ENCODE results near the gene ITLN2. TPM values are rescaled to one million over a fixed set of nuclear protein-coding genes. Genes with fewer than 3 reads are reported as not detected.

Gene ITLN2
- polyA plus RNA-seq, 1 donor (not counting 4 experiments of a cell fraction or from before 2014, with no cell fraction given), result 0.22 TPM

DNA sequence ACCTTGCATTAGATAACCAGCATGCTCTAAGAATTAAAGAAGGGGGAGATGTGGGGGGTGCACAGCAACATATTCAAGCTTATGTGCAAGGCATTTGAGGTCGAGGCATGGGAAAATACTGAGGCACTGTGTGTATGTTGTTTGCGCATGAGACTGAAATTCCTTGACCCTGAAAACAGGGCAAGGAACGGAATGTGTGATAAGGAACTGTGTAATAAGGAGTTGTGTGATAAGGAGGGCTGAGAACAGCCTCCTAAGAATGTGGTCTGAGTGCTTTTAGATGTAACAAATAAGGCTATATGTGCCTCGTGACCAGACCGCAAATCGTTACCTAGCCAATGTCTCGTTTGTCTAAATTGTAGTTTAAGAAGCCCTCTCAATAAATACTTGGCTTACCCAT is 43.2 kb downstream of the ITLN2 start:
- Histone ChIP-seq H3K36me3 (ENCODE audit: control insufficient read depth in 2 of 2, extremely low read depth in 1 of 2, insufficient read depth in 2 of 2, low read length in 2 of 2) (no peaks in the 10 kb centered on the region), H3K27ac (ENCODE audit: control insufficient read depth, insufficient read depth, low read length) (no peak overlapping the region), H3K9me3 (ENCODE audit: control insufficient read depth, low read depth, low read length) (no peaks in the 10 kb centered on the region), H3K27me3 (ENCODE audit: control insufficient read depth, extremely low read depth, insufficient read depth, low read length) (peaks cover 2% of the 10 kb centered on the region), H2AFZ (ENCODE audit: control insufficient read depth, low read length) (no peak overlapping the region), H3K4me1 (ENCODE audit: control insufficient read depth, extremely low read depth, insufficient read depth, low read length) (no peaks in the 10 kb centered on the region), H3K4me3 (ENCODE audit: control insufficient read depth in 2 of 3, extremely low read depth in 1 of 3, insufficient read depth in 2 of 3, low read depth in 1 of 3, low read length in 3 of 3) (no peak overlapping the region), H3K4me2 (ENCODE audit: control insufficient read depth, extremely low read depth, insufficient read depth, low read depth, low read length) (no peak overlapping the region), H3K9ac (ENCODE audit: control insufficient read depth, extremely low read depth, insufficient read depth, low read length) (no peak overlapping the region), H3K9me1 (ENCODE audit: control insufficient read depth, extremely low read depth, insufficient read depth, low read length) (no peaks in the 10 kb centered on the region), H4K20me1 (ENCODE audit: control insufficient read depth, extremely low read depth, insufficient read depth, low read length) (no peaks in the 10 kb centered on the region), H3K79me2 (ENCODE audit: control insufficient read depth, insufficient read depth, low read length) (no peaks in the 10 kb centered on the region)
- DNase-seq (ENCODE audit: low read depth, low spot score), result no peak
- no peak for FAIRE-seq
- dilution Hi-C loops (cut with MboI; ENCODE audit: extremely low pct_ligation_motif_present, low sequenced_read_pairs), result no loop called here
- TF ChIP-seq, protein P1, sequence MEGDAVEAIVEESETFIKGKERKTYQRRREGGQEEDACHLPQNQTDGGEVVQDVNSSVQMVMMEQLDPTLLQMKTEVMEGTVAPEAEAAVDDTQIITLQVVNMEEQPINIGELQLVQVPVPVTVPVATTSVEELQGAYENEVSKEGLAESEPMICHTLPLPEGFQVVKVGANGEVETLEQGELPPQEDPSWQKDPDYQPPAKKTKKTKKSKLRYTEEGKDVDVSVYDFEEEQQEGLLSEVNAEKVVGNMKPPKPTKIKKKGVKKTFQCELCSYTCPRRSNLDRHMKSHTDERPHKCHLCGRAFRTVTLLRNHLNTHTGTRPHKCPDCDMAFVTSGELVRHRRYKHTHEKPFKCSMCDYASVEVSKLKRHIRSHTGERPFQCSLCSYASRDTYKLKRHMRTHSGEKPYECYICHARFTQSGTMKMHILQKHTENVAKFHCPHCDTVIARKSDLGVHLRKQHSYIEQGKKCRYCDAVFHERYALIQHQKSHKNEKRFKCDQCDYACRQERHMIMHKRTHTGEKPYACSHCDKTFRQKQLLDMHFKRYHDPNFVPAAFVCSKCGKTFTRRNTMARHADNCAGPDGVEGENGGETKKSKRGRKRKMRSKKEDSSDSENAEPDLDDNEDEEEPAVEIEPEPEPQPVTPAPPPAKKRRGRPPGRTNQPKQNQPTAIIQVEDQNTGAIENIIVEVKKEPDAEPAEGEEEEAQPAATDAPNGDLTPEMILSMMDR (optimal IDR thresholded peaks at IDR 0.05 in 1 of 3, IDR thresholded peaks at IDR 0.05 in 1 of 3, conservative IDR thresholded peaks at IDR 0.05 in 1 of 3; ENCODE audit: extremely low read depth in 1 of 3, insufficient read depth in 2 of 3, low read length in 3 of 3), result no peak
- TF ChIP-seq EZH2 (IDR thresholded peaks at IDR 0.05; ENCODE audit: low read length), result no peak

DNA sequence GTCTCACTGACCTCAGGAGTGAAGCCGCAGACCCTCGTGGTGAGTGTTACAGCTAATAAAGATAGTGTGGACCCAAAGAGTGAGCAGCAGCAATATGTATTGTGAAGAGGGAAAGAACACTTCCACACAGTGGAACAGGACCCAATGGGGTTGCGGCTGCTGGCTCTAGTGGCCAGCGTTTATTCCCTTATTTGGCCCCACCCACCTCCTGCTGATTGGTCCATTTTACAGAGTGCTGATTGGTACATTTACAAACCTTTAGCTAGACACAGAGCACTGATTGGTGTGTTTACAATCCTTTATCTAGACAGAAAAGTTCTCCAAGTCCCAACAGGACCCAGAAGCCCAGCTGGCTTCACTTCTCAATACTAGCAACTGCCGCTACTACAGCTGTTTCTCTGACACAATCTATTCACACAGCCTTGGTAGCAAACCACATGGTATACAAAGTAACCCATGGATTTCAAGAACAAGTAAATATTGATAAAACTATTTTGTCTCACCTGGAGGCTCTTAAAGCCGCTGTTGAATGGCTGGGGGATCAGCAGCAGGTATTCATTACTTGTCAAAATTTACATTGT is 44.3 kb downstream of the ITLN2 start:
- no peak overlapping the region for H3K4me3 ChIP-seq (ENCODE audit: control insufficient read depth in 2 of 3, extremely low read depth in 1 of 3, insufficient read depth in 2 of 3, low read depth in 1 of 3, low read length in 3 of 3)
- dilution Hi-C loops (cut with MboI; ENCODE audit: extremely low pct_ligation_motif_present, low sequenced_read_pairs), result no loop called here
- no peaks in the 10 kb centered on the region for H3K27me3 ChIP-seq (ENCODE audit: control insufficient read depth, extremely low read depth, insufficient read depth, low read length)
- no peak overlapping the region for H3K4me2 ChIP-seq (ENCODE audit: control insufficient read depth, extremely low read depth, insufficient read depth, low read depth, low read length)
- FAIRE-seq (no peak), DNase-seq (ENCODE audit: low read depth, low spot score) (no peak)
- H3K9ac ChIP-seq (ENCODE audit: control insufficient read depth, extremely low read depth, insufficient read depth, low read length), result no peak overlapping the region
- H3K36me3 ChIP-seq (ENCODE audit: control insufficient read depth in 2 of 2, extremely low read depth in 1 of 2, insufficient read depth in 2 of 2, low read length in 2 of 2), result no peaks in the 10 kb centered on the region
- H3K9me3 ChIP-seq (ENCODE audit: control insufficient read depth, low read depth, low read length), result no peaks in the 10 kb centered on the region
- no peaks in the 10 kb centered on the region for H4K20me1 ChIP-seq (ENCODE audit: control insufficient read depth, extremely low read depth, insufficient read depth, low read length)
- no peaks in the 10 kb centered on the region for H3K4me1 ChIP-seq (ENCODE audit: control insufficient read depth, extremely low read depth, insufficient read depth, low read length)
- H3K27ac ChIP-seq (ENCODE audit: control insufficient read depth, insufficient read depth, low read length), result no peak overlapping the region
- H3K9me1 ChIP-seq (ENCODE audit: control insufficient read depth, extremely low read depth, insufficient read depth, low read length), result no peaks in the 10 kb centered on the region
- H2AFZ ChIP-seq (ENCODE audit: control insufficient read depth, low read length), result no peak overlapping the region
- H3K79me2 ChIP-seq (ENCODE audit: control insufficient read depth, insufficient read depth, low read length), result no peaks in the 10 kb centered on the region
- TF ChIP-seq, protein P1 (optimal IDR thresholded peaks at IDR 0.05 in 1 of 3, IDR thresholded peaks at IDR 0.05 in 1 of 3, conservative IDR thresholded peaks at IDR 0.05 in 1 of 3; ENCODE audit: extremely low read depth in 1 of 3, insufficient read depth in 2 of 3, low read length in 3 of 3), result no peak

Measured in keratinocyte (primary cell).